IPS DF 4.7 (cell line): ENCODE measurements around the gene STEAP1.
"Not testable (repeated sequence)": the region's sequence is repeated elsewhere in the genome, so short reads cannot be mapped to it uniquely, and the experiment has no call there.

Experiments used
- DNase-seq: peaks from one replicate; pipeline ENCODE4 v3.0.0-alpha.2; 2013; ENCODE audit warnings: low spot score; ENCODE audit errors: extremely low read depth

The STEAP1 gene

DNA sequence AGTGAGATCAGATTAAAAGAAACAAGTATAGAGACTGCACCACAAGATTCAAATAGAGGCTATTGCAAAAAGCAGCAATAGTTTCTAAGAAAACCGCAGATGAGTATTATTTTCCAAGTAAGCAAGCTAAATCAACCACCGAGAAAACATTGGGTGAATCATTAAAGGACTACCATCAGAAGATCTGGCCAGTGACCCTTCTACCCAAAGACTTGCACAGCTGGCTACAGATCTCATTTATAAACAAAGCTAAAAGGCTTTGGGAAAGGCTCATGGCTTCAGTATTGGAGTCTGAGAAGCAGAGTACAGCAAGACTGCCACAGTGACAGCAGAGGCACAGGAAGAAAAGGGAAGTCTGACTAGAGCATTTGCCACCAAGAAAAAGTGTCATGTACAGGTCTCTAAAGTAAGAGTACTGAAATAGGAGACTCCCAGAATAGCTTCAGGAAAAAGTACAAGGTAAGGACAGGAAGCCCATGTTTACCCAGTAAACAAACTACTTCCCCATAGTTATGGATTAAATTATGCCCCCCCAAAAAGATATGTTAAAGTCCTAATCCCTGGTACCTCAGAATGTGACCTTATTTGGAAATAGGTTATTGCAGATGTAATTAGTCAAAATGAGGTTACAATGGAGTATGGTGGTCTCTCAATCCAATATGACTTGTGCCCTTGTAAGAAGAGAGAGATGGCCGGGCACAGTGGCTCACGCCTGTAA, 19.0 kb downstream of the STEAP1 start:
- DNase-seq: no peak

DNA sequence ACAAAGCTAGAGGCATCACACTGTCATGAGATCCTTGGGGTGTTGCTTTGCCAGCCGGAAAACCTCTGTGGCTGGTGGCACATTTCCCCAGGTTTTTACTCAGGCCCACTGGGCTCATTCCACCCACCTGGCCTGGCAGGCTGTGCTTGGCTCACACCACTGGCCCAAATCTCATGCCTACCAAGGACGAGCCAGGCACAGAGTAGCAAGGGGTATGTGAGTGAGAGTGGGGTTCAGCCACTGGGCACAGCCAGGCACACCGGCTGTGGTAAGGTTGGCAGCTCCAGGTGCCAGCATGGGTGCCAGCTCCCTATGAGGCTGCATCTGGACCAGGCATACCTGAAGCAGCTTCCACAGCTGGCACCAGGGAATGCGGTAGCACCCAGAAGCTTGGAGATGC, 21.4 kb downstream of the STEAP1 start:
- no peak for DNase-seq

GRCh38 chr7:90176195-90176594, 21.9 kb downstream of the STEAP1 start:
- no peak for DNase-seq

- DNase-seq: no peak
Observed at GRCh38 chr7:90178166-90178565, 23.9 kb downstream of the STEAP1 start.

DNA sequence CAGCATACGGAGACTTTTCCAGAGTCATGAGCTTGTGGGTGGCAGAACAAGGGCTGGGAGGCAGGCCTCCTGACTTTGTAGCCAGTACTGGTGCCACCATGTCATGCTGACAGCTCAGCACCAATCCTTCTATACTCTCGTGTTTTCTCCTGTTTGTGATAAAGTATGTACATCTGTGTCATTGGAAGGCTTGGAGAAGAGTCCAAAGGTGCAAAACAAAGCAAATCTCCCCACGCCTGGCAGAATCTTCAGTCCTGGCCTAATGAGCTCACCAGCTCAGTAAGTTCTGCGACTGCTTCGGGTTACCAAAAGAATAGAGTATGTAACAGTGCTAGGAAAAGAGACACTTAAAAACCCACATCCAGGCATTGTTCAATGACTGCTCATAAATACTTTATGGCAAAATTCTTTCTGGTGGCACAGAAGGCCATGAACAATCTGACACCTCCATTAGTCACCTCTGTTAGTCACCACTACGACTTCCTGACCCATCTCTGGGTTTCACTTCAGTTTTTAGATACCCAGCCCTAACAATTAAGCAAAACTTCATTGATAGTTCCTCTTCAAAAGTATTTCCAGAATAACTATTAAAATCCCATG, 24.5 kb downstream of the STEAP1 start:
- DNase-seq: no peak

GRCh38 chr7:90180011-90180585, 25.8 kb downstream of the STEAP1 start:
- DNase-seq: no peak

DNA sequence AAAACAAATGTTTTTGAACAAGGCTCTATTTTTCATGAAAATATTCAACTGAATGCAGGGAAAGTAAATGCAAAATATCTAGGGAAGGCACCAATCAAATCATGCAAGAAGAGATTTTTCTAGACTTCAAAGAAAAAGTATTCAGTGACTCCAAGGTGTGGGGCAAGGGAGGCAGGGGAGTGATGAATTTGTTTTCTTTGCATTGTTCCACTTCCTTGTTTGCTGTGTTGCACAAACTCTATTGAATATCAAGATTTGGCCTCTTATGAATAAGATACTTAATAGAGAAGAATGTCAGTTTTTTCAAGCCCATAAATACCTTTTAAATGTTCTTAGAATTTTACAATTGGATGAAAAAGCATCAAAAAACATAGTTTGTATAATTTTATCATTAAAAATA, 26.4 kb downstream of the STEAP1 start:
- DNase-seq: no peak

DNA sequence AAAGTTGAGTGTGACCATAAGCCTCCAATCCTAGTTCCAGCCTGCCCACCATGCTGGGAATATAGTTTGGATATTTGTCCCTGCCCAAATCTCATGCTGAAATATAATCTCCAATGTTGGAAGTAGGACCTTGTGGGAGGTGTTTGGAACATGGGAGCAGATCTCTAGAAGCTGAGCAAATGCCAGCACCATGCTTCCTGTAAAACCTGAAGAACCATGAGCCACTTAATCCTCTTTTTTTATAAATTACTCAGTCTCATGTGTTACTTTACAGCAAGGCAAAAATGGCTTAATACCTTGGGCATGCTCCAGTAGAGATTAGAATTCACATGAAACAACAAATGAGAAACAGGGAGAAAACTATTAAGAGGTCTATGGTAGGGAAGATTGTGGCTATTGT, 27.2 kb downstream of the STEAP1 start:
- no peak for DNase-seq

DNA sequence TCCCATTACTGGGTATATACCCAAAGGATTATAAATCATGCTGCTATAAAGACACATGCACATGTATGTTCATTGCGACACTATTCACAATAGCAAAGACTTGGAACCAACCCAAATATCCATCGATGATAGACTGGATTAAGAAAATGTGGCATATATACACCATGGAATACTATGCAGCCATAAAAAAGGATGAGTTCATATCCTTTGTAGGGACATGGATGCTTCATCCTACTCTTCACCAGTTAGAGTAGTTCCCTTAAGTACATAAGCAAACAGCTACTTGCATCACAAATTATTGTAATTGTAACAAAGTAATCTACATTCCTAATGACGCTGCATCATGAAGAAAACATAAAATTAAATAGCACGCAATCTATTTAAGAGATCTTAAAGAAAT, 32.0 kb downstream of the STEAP1 start:
- not testable (repeated sequence) for DNase-seq

- DNase-seq: no peak
Observed at GRCh38 chr7:90187507-90188050, 33.3 kb downstream of the STEAP1 start.

GRCh38 chr7:90188281-90188680, 34.0 kb downstream of the STEAP1 start:
- DNase-seq: no peak

DNA sequence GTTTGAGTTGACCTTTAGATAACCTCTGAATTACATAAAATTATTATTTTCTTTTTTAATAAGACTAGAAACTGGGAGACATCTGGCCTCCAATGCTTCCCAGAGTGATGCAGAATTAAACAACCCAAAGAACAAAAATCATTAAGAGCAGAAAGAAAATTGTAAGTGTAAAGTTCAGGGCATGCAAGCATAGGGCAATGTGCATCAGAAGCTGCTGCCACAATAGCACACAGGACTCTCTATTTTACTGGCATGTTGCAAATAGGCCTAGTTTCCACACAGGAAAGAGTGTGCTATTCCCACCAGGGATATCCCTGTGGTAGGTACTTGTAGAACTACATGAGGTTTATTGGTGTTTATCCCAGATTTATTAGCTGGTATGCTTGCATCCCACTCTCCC, 36.7 kb downstream of the STEAP1 start:
- DNase-seq: no peak

GRCh38 chr7:90191648-90192047, 37.4 kb downstream of the STEAP1 start:
- DNase-seq: no peak

- no peak for DNase-seq
Observed at GRCh38 chr7:90192876-90193750, 38.8 kb downstream of the STEAP1 start.

GRCh38 chr7:90194911-90195809, 40.9 kb downstream of the STEAP1 start:
- DNase-seq: no peak

DNA sequence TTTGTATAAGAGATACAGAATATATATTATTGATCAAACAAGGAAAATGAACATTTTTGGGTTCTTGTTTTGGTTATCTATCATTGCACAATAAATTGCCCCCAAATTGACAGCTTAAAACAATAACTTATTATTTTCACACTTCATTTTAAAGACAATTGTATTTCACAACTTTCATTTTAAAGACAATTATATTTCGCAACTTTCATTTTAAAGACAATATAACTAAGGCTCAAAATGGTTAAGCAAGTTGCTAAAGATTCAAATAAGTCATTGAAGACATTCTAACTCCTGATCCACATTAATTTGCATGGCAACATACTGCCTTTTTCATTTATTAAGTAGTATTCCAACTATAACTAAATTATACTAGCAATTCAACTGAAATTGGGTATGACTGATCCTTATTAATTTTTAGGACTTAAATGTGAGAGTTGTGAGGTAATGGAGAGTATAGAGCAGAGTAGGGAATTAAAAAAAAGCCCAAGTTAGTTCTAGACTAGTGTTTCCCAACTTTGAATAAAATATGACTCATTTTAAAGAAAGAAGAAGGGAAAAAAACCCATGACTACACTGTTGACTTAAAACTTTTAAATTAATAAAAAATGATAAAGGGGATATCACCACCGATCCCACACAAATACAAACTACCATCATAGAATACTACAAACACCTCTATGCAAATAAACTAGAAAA, 47.4 kb downstream of the STEAP1 start:
- DNase-seq: no peak

DNA sequence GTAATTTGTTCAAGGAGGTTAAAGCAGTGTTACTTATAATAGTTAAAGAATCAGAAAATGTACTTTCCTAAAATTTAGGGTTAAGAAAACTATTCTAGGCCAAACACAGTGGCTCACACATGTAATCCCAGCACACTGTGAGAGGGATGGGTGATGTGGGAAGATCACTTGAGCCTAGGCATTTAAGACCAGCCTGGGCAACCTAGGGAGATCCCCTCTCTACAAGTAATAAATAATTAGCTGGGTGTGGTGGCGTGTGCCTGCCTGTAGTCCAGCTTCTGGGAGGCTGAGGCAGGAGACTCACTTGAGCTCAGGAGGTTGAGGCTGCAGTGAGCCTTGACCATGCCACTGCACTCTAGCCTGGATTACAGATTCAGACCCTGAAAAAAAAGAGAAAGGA, 53.7 kb downstream of the STEAP1 start:
- DNase-seq: no peak

- DNase-seq: no peak
Observed at GRCh38 chr7:90209776-90210175, 55.5 kb downstream of the STEAP1 start.

- no peak for DNase-seq
Observed at GRCh38 chr7:90210475-90210874, 56.2 kb downstream of the STEAP1 start.

- no peak for DNase-seq
Observed at GRCh38 chr7:90210981-90211380, 56.7 kb downstream of the STEAP1 start.
